Stomach (tissue), 9 donors: ENCODE measurements around the gene RIMKLB. TPM values are rescaled to one million over a fixed set of nuclear protein-coding genes. Genes with fewer than 3 reads are reported as not detected.
"Not testable (repeated sequence)": the region's sequence is repeated elsewhere in the genome, so short reads cannot be mapped to it uniquely, and the experiment has no call there.

ENCODE experiments used
- DNase-seq, 2 donors: peaks; one replicate each; pipeline versions ENCODE4 v3.0.0 to v3.0.0-alpha.2; 2013 to 2019
- H3K27ac ChIP-seq, 5 donors: fragments of 200-600 bp in 4 of 5; sonication (generic) in 4 of 5; one replicate each; pipeline ENCODE4 v1.5.1; 2013 to 2019; ENCODE audit warnings: mild to moderate bottlenecking in 1 of 5, moderate library complexity in 1 of 5
- H3K27me3 ChIP-seq, 3 donors: fragments of 200-600 bp; sonication (generic); one replicate each; pipeline ENCODE4 v1.5.1; 2017 to 2019; ENCODE audit warnings: mixed run types in 1 of 3
- H3K36me3 ChIP-seq, 4 donors: fragments of 200-600 bp; sonication (generic); 1 replicate in 3 of 4; 2 replicates in 1 of 4; pipeline ENCODE4 v1.5.1; 2016 to 2019
- H3K4me1 ChIP-seq, 4 donors: fragments of 200-600 bp; sonication (generic); one replicate each; pipeline ENCODE4 v1.5.1; 2016 to 2019
- H3K4me3 ChIP-seq, 4 donors: fragments of 200-600 bp; sonication (generic) in 3 of 4; one replicate each; pipeline ENCODE4 v1.5.1; 2016 to 2019; ENCODE audit warnings: mild to moderate bottlenecking in 1 of 4
- H3K9me3 ChIP-seq, 4 donors: fragments of 200-600 bp; sonication (generic); one replicate each; pipeline ENCODE4 v1.5.1; 2016 to 2019
- EP300 ChIP-seq: sonication (generic); formaldehyde crosslinking; IDR thresholded peaks from one replicate; pipeline ENCODE4 v1.6.1; 2017; ENCODE audit warnings: antibody characterized with exemption
- POLR2A ChIP-seq, 4 donors: fragments of 450-650 bp; IDR thresholded peaks; one replicate each; pipeline ENCODE4 v1.6.1; 2016; ENCODE audit warnings: antibody characterized with exemption in 4 of 4, control low read depth in 2 of 4, mild to moderate bottlenecking in 1 of 4, moderate library complexity in 1 of 4
- POLR2AphosphoS5 ChIP-seq, 3 donors: sonication (generic); formaldehyde crosslinking; IDR thresholded peaks; one replicate each; pipeline ENCODE4 v1.6.1; 2016; ENCODE audit warnings: antibody characterized with exemption in 3 of 3
- WGBS, 5 donors: extraction: QIAGEN DNeasy Blood & Tissue Kit in 3 of 5; methylation state at CpG; one replicate each; pipeline versions ENCODE4 v1.1.5 to v1.1.7; 2013 to 2018; 5-methylcytosine and 5-hydroxymethylcytosine counted together
- intact Hi-C: fragments of 100-400 bp; cut with DNase I; formaldehyde crosslinking; loops from one replicate; pipeline ENCODE4 v1.15.1; 2023; ENCODE audit warnings: low total_unique reads
- polyA plus RNA-seq, 3 donors: library from polyadenylated mRNA; stranded (reverse); fragments of 200-250 nt; gene quantifications; one replicate each; pipeline ENCODE4 v1.2.3, GENCODE V29; 2013
- total RNA-seq, 5 donors: library from RNA; depleted of rRNA; stranded (reverse); fragments of >200 nt; gene quantifications; one replicate each; pipeline versions ENCODE4 v1.1.0 to v1.2.3, GENCODE V29; 2014 to 2016
- TF ChIP-seq, protein P1 (sequence below), 7 experiments: fragments of 450-650 bp in 4 of 7; fragments of 200-600 bp in 3 of 7; sonication (generic) in 3 of 7; IDR thresholded peaks; one replicate each; pipeline ENCODE4 v1.5.1; 2016 to 2019; ENCODE audit warnings: antibody characterized with exemption in 7 of 7, control low read depth in 2 of 7, mild to moderate bottlenecking in 1 of 7
- donor health status: healthy with polysubstance abuse.
- donor health status: Bipolar disorder and iron deficiency.
- donor health status: healthy.

The RIMKLB gene
- total and polyA plus RNA-seq, 8 donors = 3.2 to 78.0 (median 24.1) TPM

DNA sequence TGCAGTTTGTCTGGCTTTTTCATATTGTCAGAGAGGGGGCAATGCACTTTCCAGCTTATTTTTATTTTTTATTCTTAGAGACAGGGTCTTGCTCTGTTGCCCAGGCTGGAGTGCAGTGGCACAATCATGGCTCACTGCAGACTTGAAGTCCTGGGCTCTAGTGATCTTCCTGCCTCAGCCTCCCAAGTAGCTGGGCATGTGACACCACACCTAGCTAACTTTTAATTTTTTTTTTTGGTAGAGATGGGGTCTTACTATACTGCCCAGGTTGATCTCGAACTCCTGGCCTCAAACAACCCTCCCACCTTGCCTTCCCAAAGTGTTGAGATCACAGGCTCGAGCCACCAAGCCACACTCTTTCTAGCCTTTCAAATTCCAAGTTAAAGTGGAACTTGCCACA is 120.7 kb downstream of the RIMKLB start:
- intact Hi-C loops = no loop called here
- Histone ChIP-seq H3K36me3 (no peaks in the 10 kb centered on the region), H3K4me3 (no peak overlapping the region), H3K9me3 (no peaks in the 10 kb centered on the region), H3K27ac (no peak overlapping the region), H3K4me1 (peaks cover 0 to 3% (median 0%) of the 10 kb centered on the region in 4 donors), H3K27me3 (no peaks in the 10 kb centered on the region)
- no peak for DNase-seq
- 87 to 90% (median 88%) methylated on average over 2 of the region's 2 CpGs for WGBS, 5 donors
- TF ChIP-seq EP300 (no peak), POLR2AphosphoS5 (IDR thresholded peaks at IDR 0.05) (no peak), POLR2A (IDR thresholded peaks at IDR 0.05) (no peak)
- TF ChIP-seq, protein P1, sequence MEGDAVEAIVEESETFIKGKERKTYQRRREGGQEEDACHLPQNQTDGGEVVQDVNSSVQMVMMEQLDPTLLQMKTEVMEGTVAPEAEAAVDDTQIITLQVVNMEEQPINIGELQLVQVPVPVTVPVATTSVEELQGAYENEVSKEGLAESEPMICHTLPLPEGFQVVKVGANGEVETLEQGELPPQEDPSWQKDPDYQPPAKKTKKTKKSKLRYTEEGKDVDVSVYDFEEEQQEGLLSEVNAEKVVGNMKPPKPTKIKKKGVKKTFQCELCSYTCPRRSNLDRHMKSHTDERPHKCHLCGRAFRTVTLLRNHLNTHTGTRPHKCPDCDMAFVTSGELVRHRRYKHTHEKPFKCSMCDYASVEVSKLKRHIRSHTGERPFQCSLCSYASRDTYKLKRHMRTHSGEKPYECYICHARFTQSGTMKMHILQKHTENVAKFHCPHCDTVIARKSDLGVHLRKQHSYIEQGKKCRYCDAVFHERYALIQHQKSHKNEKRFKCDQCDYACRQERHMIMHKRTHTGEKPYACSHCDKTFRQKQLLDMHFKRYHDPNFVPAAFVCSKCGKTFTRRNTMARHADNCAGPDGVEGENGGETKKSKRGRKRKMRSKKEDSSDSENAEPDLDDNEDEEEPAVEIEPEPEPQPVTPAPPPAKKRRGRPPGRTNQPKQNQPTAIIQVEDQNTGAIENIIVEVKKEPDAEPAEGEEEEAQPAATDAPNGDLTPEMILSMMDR (IDR thresholded peaks at IDR 0.05) = no peak

DNA sequence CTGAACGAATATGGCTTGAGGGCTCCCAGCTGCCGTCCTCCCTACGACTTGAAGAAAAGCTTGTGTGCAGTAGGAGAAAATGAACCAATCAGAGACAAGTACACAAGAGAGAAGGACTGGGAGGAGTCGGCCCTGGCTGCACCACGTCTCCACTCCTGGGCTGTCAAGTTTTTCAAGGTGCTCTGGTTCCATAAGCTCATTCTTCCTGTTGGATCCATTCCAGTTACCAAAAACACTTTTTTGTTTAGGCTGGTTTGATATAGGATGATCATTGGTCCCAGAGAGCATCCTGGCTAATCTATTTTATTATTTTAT is 121.8 kb downstream of the RIMKLB start:
- Histone ChIP-seq H3K4me3 (no peak overlapping the region), H3K27ac (no peak overlapping the region), H3K27me3 (no peaks in the 10 kb centered on the region), H3K36me3 (no peaks in the 10 kb centered on the region), H3K4me1 (peaks cover 0 to 14% (median 0%) of the 10 kb centered on the region in 4 donors), H3K9me3 (no peaks in the 10 kb centered on the region)
- WGBS, 5 donors = 24 to 34% (median 32%) methylated on average over 5 of the region's 5 CpGs
- peak in 1 of 2 donors; percentile 28 for DNase-seq
- intact Hi-C loops = no loop called here
- TF ChIP-seq POLR2A (IDR thresholded peaks at IDR 0.05) (no peak), EP300 (no peak), POLR2AphosphoS5 (IDR thresholded peaks at IDR 0.05) (no peak)
- TF ChIP-seq, protein P1 (IDR thresholded peaks at IDR 0.05) = no peak

DNA sequence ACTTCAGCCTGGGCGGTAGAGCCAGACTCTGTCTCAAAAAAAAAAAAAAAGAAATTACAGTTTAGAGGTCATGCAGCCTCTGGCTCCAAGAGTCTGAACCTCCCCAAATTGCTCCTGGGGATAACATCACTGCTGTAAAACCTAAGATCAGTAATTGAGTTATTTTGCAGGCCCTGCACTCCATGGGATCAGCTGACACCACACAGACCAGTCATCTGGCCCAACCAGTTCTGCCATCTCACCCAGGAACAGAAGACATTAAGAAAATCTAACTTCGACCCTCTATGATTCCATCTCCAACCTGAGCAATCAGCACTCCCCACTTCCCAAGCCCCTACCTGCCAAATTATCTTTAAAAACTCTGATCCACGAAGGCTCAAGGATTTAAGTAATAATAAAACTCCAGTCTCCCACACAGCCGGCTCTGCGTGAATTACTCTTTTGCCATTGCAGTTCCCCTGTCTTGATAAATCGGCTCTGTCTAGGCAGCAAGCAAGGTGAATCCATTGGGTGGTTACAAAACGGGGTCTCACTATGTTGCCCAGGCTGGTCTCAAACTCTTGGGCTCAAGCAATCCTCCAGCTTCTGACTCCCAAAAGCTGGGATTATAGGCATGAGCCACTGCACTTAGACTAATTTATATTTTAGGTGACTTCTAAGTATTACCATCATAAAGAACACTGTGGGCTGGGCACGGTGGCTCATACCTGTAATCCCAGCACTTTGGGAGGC is 123.1 kb downstream of the RIMKLB start:
- WGBS, 5 donors = 84 to 90% (median 86%) methylated on average over 8 of the region's 8 CpGs
- not testable (repeated sequence) for H3K36me3 ChIP-seq, H3K27me3 ChIP-seq, H3K9me3 ChIP-seq, H3K4me3 ChIP-seq, H3K27ac ChIP-seq, DNase-seq
- intact Hi-C loops = loop anchor here (5.0 kb wide), 1 partner anchor 139 kb away; no protein-coding TSS in a partner anchor
- peaks cover 0 to 14% (median 0%) of the 10 kb centered on the region in 4 donors for H3K4me1 ChIP-seq

DNA sequence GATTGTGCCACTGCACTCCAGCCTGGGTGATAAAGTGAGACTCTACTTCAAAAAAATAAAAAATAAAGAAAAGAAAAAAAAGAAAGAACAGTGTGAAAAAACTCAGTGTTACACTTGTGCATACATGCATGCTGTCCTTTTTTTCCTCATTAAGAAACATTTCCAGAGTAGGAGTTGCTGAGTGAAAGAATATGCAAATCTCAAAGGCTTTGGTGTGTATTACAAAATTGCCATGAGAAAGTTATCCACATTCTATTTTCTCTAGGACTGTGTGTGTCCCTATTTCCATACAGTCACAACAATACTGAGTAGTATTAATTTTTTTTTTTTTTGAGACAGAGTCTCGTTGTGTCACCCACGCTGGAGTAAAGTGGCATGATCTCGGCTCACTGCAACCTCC is 123.8 kb downstream of the RIMKLB start:
- Histone ChIP-seq H3K4me1 (peaks cover 0 to 14% (median 0%) of the 10 kb centered on the region in 4 donors), H3K9me3 (no peaks in the 10 kb centered on the region), H3K27ac (no peak overlapping the region), H3K27me3 (no peaks in the 10 kb centered on the region), H3K4me3 (no peak overlapping the region), H3K36me3 (no peaks in the 10 kb centered on the region)
- 85 to 94% (median 89%) methylated on average over 3 of the region's 3 CpGs for WGBS, 5 donors
- TF ChIP-seq, protein P1 (IDR thresholded peaks at IDR 0.05) = no peak
- TF ChIP-seq EP300 (no peak), POLR2A (IDR thresholded peaks at IDR 0.05) (no peak), POLR2AphosphoS5 (IDR thresholded peaks at IDR 0.05) (no peak)
- no peak for DNase-seq
- intact Hi-C loops = loop anchor here (5.0 kb wide), 1 partner anchor 139 kb away; no protein-coding TSS in a partner anchor

DNA sequence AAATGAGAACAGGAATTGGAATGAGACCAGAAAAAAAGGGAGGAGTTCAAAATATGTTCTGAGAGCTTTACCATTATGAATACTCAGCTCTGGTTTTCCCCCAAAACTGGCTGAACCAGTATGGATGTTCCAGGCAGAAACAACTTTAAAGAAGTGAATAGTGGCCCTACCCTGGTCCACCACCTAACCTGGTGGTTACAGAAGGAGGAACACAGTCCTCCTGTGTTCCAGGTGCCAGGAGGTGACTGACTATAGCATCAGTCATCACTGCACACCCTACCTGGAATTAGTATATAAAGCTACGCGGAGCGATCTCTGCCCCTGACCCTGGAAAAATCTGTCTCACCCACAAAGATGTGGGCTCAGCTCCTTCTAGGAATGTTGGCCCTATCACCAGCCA is 124.5 kb downstream of the RIMKLB start, which contains the start of gene A2ML1:
A2ML1 (plus strand) TSS at position 324 of the 400 bp plus-strand sequence; CDS start at position 355, 31 bp downstream.
- peaks cover 0 to 14% (median 0%) of the 10 kb centered on the region in 4 donors for H3K4me1 ChIP-seq
- H3K36me3 ChIP-seq = no peaks in the 10 kb centered on the region
- no peak within 1 kb of the TSS for H3K4me3 ChIP-seq
- intact Hi-C loops = loop anchor here (5.0 kb wide), 1 partner anchor 140 kb away; no protein-coding TSS in a partner anchor
- TF ChIP-seq EP300 (no peak), POLR2A (IDR thresholded peaks at IDR 0.05) (no peak), POLR2AphosphoS5 (IDR thresholded peaks at IDR 0.05) (no peak)
- TF ChIP-seq, protein P1 (IDR thresholded peaks at IDR 0.05) = no peak
- WGBS, 5 donors = 81 to 99% (median 94%) methylated on average over 3 of the region's 3 CpGs
- H3K27ac ChIP-seq = no peak within 1 kb of the TSS
- no peaks in the 10 kb centered on the region for H3K27me3 ChIP-seq
- no peak for DNase-seq
- H3K9me3 ChIP-seq = no peaks in the 10 kb centered on the region
